Hematopoietic multipotent progenitor cell treated with erythropoietin and hydrocortisone succinate and interleukin-3 and kit ligand, for 6 days (in vitro differentiated cells): ENCODE data around the gene XYLT2.

Experiments used
- DNase-seq: peaks from one replicate; pipeline ENCODE4 v3.0.0-alpha.2; 2015

Gene XYLT2

GRCh38 chr17:50365649-50366393, 19.9 kb downstream of the XYLT2 start:
- DNase-seq, result no peak

GRCh38 chr17:50367401-50367800, 21.5 kb downstream of the XYLT2 start:
- no peak for DNase-seq

- DNase-seq, result no peak
These were observed 24.1 kb downstream of the XYLT2 start for GRCh38 chr17:50370052-50370451.

- peak; percentile 42 for DNase-seq
These were observed 25.6 kb downstream of the XYLT2 start for GRCh38 chr17:50371526-50371925.

- DNase-seq, result peak; percentile 42
These were observed 26.4 kb downstream of the XYLT2 start for GRCh38 chr17:50372222-50372757.

GRCh38 chr17:50372758-50373556, 27.0 kb downstream of the XYLT2 start, which contains the start of the genes EME1 and MRPL27:
TSS of gene EME1 (plus strand) at chr17:50373229. CDS start at chr17:50375209, 1,980 bp downstream.
TSS of gene MRPL27 (minus strand) at chr17:50373184. CDS start at chr17:50373170, 14 bp downstream.
- DNase-seq, result peak; percentile 97

GRCh38 chr17:50373705-50374104, 27.8 kb downstream of the XYLT2 start:
- no peak for DNase-seq

GRCh38 chr17:50375858-50376538, 30.1 kb downstream of the XYLT2 start:
- no peak for DNase-seq

- no peak for DNase-seq
These were observed 33.6 kb downstream of the XYLT2 start for GRCh38 chr17:50379351-50380132.

GRCh38 chr17:50380369-50381259, 34.7 kb downstream of the XYLT2 start:
- peak; percentile 44 for DNase-seq

- DNase-seq, result no peak
These were observed 35.4 kb downstream of the XYLT2 start for GRCh38 chr17:50381260-50381815.

GRCh38 chr17:50381920-50382319, 36.0 kb downstream of the XYLT2 start:
- DNase-seq, result no peak

GRCh38 chr17:50382931-50383330, 37.0 kb downstream of the XYLT2 start:
- no peak for DNase-seq

GRCh38 chr17:50386510-50386909, 40.6 kb downstream of the XYLT2 start:
- DNase-seq, result no peak

GRCh38 chr17:50388728-50389127, 42.8 kb downstream of the XYLT2 start:
- no peak for DNase-seq

GRCh38 chr17:50389534-50389933, 43.6 kb downstream of the XYLT2 start:
- no peak for DNase-seq

GRCh38 chr17:50392621-50393020, 46.7 kb downstream of the XYLT2 start:
- DNase-seq, result no peak

GRCh38 chr17:50393700-50394099, 47.8 kb downstream of the XYLT2 start:
- no peak for DNase-seq

- DNase-seq, result peak; percentile 46
These were observed 48.8 kb downstream of the XYLT2 start for GRCh38 chr17:50394711-50395110.

- DNase-seq, result peak; percentile 72
These were observed 50.6 kb downstream of the XYLT2 start for GRCh38 chr17:50396261-50397110.
